NCI-H2196 (cell line): ENCODE results near the gene NAPSA.
"Not testable (repeated sequence)": the region's sequence is repeated elsewhere in the genome, so short reads cannot be mapped to it uniquely, and the experiment has no call there.

Source experiments
- DNase-seq: peaks from one replicate; lab custom pipeline; 2025; ENCODE audit not compliant: unreplicated experiment; lab: John Stamatoyannopoulos, UW

NAPSA gene

GRCh38 chr19:50361290-50362029 lies 4.0 kb downstream of the NAPSA start:
- no peak for DNase-seq

DNA sequence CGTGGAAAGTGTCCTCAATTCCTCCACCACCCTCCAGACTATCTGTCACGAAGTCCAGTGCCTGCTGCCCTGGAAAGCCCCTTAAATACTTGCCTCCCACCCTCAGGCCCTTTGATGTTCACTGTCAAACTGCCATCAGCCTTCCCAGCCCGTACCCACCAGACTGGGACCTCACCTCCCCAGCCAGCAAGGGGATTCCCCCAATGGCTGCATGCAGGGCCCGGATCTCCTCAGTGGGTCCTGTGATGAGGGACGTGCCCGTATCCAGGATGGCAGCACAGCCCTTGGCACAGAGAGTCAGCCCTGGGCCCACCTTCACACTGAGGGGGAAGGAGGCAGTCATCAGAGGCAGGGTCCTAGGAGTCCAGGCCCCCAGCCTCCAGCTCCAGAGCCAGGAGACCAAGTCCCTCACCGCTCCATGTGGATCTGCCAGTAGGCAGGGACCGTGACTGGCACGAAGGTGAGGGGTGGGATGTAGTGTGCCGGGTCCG lies 6.1 kb downstream of the NAPSA start:
- DNase-seq = no peak

DNA sequence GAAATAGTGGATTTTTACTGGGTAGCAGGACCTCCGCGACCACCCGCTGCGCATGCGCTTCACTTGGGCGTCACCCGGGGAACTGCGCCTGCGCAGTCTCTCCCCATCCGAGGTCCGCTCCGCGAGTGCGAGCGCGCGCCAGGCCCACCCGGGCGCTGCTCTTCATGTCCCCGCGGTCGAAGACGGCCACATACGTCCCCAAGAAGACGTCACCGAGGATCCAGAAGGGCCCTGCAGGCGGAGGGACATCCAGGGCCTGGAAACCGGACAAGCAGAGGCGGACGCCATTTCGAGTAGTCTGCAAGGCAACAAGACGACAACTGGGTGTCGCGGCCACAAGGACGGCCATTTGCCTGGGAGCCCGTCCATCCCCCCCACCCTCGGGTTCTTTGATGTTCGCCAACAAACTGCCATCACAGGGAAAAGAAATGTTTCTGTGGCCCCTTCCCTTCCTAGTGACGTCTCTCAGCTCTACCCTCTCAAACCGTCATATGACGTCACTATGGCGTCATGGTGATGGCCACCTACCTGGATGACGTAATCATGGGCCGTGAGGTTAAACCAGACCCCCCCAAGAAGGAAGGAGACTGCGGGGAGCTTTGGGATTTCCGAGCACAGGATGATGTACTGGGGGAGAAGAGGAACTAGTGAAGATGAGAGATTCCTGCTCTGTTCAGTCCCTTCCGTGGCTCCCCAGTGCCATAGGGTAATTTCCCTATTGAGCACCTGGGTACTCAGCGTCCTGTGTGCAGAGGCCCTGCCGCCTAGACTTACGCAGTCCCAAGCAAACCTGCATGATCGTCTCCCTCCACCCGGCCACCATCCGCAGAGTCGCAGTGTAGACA lies 6.7 kb downstream of the NAPSA start:
- DNase-seq = peak; percentile 87

DNA sequence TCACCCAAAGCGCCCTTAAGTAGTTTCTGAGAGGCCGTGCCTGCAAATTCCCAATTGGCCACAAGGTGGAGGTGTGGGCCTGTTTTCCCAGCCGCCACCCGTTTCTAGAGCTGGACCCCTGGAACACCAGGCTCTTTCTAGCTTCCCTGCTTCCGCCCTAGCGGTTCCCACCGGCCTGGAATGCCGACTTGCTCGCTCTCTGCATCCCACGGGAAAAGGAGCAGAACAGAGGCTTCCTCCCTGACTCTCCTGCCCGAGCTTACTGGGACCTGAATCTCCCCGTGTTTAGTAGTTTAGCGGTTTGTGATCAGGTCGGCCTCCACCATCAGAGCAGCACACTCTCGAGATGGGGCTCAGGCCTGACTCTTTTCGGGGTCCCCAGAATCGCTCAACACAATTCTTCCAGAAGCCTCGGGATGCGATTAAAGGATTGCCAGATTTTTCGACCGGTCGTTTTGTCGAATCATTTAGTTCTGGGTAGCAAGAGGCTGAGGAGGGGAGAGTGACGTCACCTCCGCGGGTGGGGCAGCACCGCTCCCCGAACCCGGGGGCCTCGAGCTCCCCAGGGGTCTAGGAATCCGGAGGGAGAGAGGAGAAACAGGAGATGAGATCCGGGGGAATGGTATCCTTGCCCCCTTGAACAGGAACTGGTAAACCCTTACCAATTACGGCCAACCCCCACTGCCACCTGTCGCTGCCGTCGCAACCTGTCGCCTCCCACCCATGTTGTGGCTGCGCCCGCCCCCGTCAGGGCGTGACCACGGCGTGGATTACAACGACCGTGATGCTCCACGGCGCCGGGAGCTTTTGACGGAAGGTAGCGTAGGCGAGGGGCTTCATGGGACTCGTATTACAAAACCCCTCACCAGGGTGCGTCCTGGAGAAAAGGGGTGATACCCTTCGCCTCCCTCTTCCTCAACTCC lies 8.0 kb downstream of the NAPSA start:
- DNase-seq = peak; percentile 82

- DNase-seq = no peak
Observed at GRCh38 chr19:50356691-50357177, 8.7 kb downstream of the NAPSA start.

GRCh38 chr19:50353487-50353880 lies 12.0 kb downstream of the NAPSA start:
- DNase-seq = not testable (repeated sequence)

- no peak for DNase-seq
Observed at GRCh38 chr19:50352242-50352641, 13.2 kb downstream of the NAPSA start.

DNA sequence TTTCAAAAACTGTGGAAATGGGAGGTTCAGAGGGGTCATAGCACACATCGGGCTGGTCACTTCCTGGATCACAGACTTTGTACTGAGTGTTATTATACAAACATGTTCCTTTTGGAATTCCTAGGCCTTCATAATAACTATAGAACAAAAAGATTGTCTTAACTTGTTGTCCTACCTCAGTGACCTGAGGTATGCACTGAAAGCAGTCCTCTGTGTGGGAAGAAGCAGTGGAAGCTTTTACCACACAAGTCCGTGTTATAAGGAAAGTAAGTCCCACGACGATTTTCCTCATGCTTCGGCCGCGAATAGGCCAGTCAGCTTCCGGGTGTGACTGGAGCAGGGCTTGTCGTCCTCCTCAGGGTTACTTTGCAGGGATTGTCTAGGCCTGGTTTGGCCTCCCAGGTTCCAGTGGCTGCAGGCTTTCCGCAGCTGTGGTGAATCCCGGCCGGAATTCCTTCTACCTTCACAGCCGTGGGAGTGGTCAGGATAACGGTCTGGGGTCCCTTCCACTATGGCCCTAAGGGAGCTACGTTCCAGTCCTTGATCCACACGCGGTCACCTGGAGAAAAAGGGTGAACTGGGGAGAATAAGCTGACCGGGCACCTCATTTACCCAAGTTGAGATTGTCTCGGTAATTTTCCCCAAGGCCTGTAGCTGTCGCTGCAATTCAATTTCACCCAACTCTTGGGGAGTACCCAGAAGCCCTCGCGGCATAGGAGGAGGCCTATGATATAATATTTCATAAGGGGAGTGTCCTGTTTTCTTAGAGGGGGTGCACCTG lies 16.0 kb downstream of the NAPSA start:
- DNase-seq = no peak

GRCh38 chr19:50347089-50347581 lies 18.3 kb downstream of the NAPSA start:
- DNase-seq = not testable (repeated sequence)

DNA sequence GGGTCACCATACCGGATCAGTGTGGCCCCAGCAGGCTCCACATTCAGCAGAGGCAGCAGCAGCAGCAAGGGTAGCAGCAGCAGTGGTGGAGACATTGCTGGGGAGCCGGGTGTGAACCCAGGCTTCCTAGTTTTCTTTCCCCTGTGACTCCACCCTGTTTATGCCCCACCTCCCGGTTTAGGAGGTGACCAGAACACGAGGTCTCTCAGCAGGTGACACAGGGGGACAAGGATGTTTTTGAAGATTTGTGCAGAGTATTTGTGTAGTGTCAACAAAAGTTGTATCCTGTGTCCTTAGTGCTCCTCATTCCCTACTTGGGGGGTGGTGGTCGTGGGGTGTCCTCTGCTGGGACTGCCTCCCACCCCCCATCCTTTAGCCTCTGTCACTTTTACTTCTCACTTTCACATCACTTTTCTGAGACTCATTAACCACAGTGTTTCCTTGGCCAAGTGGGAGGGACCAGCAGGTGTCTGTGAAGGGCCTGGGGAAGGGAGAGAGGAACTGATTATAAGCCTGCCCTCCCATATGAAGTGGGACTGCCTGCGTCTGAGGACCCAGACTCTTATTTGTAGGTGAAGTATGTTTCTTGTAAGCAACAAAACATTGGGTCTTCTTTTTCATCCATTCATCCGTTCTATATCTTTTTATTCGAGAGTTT lies 20.6 kb downstream of the NAPSA start:
- no peak for DNase-seq

DNA sequence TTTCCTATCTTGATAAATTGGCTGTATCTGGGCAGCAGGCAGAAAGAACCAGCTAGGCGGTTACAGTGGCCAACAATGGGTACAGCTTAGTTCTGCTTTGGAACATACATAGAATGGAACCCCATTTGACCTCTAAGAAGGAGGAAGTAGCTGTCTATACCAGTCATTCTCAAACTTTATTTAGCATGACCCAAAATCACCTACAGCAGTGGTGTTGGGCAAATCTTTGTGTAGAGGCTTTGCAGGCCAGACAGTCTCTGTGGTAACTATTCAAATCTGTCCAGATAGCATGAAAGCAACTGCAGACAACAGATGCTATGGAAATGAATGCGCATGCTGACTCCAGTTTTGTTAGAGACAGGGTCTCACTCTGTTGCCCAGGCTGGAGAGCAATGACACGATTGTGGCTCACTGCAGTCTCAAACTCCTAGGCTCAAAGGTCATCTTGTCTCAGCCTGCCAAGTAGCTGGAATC lies 24.3 kb downstream of the NAPSA start:
- no peak for DNase-seq

GRCh38 chr19:50340331-50340730 lies 25.1 kb downstream of the NAPSA start:
- no peak for DNase-seq

- DNase-seq = not testable (repeated sequence)
Observed at GRCh38 chr19:50337031-50337430, 28.4 kb downstream of the NAPSA start.

GRCh38 chr19:50334741-50335421 lies 30.6 kb downstream of the NAPSA start:
- DNase-seq = no peak

- DNase-seq = peak; percentile 90
Observed at GRCh38 chr19:50333737-50334617, 31.5 kb downstream of the NAPSA start.

DNA sequence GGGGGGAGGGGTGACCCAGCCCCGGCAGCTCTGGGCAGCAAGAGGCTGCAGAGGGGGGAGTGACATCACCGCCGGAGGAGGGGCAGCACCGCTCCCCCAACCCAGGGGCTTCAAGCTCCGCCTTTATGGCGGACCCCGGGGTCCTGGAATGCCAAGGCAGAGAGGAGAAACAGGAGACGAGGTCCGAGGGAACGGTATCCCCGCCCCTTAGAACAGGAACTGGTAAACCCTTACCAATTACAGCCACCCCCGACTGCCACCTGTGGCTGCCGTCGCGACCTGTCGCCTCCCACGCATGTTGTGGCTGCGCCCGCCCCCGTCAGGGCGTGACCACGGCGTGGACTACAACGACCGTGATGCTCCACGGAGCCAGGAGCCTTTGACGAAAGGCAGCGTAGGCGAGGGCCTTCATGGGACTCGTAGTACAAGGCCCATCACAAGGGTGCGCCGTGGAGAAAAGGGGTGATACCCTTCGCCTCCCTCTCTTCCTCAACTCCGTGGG lies 32.2 kb downstream of the NAPSA start:
- peak; percentile 92 for DNase-seq

GRCh38 chr19:50332244-50333038 lies 33.0 kb downstream of the NAPSA start:
- DNase-seq = no peak
